Inferior parietal cortex (tissue), 1 donor: ENCODE measurements around the gene MIA.
"Not testable (repeated sequence)": the region's sequence is repeated elsewhere in the genome, so short reads cannot be mapped to it uniquely, and the experiment has no call there.

ENCODE experiments used
- DNase-seq: peaks from one replicate; pipeline ENCODE4 v3.0.0-alpha.2; 2016; ENCODE audit errors: extremely low spot score

Gene MIA

DNA sequence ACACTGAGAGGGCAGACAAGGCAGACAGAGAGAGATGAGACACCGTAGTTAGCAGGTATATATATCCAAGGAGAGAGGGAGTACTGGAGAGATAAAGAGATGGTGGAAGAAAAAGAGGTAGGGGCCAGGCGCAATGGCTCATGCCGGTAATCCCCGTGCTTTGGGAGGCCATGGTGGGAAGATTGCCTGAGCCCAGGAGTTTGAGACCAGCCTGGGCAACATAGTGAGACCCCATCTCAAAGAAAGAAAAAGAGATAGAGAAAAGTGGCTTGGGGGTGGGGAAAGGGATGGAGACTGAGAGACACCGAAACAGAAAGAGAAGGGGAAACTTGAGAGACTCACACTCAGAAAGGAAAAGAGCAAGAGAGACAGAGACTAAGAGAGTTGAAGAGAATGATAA is 5.3 kb downstream of the MIA start:
- no peak for DNase-seq

DNA sequence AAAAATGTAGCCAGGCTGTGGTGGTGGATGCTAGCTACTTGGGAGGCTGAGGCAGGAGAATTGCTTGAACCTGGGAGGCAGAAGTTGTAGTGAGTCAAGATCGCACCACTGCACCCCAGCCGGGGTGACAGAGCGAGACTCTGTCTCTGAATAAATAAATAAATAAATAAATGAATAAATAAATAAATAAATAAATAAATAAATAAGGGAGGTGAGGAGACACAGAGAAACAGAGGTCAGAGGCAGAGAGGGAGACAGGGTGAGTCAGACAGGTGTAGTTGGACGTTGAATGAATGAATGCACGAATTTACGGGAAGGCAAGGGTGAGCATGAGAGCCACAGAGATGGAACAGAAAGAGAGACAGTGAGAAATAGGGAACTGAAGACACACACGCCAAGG is 5.8 kb downstream of the MIA start:
- no peak for DNase-seq

DNA sequence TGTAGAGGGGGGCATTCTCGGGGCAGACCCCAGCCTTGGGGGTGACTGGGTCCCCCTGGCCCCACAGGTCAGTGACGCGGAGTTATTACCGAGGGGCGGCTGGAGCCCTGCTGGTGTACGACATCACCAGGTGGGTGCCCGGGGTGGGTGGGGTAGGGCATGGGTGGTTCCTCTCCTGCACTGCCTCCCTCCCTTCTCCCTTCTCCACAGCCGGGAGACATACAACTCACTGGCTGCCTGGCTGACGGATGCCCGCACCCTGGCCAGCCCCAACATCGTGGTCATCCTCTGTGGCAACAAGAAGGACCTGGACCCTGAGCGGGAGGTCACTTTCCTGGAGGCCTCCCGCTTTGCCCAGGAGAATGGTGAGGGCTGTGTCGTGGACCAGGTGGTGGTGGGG is 8.4 kb downstream of the MIA start:
- DNase-seq, result no peak

DNA sequence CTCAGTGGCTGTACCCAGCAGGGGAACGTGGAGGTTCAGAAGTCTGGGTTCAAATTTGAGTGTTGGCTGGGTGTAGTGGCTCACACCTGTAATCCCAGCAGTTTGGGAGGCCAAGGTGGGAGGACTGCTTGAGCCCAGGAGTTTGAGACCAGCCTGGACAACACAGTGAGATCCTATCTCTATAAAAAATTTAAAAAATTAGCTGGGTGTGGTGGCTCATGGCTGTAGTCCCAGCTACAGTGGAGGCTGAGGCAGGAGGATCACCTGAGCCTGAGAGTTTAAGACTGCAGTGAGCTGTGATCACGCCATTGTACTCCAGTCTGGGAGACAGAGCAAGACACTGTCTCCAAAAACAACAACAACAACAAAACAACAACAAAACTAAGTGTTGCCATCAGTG is 8.8 kb downstream of the MIA start:
- DNase-seq, result not testable (repeated sequence)

DNA sequence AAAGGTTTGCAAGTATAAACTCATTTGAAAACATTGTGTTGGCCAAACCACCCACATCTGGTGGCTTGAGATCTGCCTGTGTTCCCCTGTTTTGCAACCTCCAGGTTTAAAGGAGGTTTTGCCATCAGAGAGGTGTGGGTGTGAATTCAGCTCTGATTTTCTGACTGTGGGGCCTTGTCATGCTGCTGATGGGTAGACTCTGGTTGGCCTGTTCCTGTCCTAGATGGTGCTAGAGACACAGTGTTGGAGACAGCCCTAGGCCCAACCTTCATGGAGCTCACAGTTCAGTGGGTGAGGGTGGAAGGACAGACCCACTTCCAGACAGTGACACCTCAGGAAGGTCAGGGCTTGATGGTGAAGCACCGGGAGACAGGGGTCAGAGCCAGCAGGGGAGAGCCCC is 10.2 kb downstream of the MIA start:
- DNase-seq, result no peak

DNA sequence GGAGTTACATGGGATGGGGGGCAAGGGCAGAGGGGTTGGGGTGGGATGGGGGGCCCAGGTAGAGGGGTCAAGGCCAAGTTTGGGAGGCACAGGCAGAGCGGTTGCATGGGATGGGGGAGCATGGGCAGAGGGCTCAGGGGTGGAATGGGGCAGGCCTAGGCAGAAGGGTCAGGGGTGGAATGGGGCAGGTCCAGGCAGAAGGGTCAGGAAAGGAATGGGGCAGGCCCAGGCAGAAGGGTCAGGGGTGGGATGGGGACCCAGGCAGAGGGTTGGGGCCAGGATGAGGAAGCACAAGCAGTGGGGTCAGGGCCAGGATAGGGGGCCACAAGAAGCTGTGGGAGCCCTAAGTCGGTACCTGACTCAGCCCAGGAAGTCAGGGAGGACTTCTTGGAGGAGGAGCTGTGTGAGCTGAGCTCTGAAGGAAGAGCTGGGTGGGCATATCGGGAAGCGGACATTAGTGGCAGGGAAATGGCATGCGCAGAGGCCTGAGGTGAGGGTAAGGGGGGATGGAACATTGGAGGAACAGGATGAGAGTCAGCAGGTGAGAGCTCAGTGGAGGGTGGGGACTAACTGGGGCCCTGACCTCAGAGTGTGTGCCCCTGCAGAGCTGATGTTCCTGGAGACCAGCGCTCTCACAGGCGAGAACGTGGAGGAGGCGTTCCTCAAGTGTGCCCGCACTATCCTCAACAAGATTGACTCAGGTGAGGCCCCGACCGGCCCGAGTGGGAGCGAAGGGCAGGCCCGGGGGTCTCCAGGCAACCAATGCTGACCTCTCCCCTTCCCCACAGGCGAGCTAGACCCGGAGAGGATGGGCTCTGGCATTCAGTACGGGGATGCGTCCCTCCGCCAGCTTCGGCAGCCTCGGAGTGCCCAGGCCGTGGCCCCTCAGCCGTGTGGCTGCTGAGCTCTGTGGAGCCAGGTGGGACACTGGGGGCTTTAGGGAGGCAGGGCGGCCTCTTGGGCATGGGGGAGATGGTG is 11.0 kb downstream of the MIA start:
- DNase-seq, result no peak

DNA sequence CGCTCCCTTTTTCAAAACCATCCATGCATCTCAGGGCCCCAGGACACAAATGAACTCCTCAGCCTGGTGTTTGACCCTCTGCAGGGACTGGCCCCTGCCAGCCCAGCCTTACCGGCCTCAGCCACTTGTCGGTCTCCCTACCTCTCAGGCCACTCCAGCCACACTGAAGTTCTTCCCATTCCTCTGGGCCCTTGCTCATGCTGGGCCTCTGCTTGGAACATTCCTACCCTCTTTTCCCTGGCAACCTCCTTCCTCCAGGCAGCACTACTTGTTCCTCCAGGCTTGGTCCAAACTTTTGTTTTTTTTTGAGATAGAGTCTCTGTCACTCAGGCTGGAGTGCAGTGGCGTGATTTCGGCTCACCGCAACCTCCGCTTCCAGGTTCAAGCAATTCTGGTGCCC is 16.0 kb downstream of the MIA start:
- DNase-seq, result no peak

DNA sequence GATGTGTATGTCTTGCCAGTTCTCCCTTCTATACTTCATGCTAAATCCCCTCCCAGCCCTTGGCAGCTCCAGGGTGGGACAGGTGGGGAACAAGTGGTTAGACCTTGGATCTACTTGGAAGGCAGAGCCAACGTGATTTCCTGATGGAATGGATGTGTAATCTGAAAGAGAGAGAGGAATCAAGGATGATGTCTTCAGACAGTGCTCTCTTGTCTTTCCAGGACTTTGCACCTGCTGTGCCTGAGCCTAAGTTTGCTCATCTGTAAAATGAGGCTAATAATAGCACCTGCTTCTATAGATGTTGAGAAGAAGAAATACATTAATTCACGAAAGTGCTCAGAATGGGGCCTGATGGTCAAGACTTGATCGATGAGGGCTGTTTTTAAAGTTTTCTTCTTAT is 16.7 kb downstream of the MIA start:
- DNase-seq, result no peak

DNA sequence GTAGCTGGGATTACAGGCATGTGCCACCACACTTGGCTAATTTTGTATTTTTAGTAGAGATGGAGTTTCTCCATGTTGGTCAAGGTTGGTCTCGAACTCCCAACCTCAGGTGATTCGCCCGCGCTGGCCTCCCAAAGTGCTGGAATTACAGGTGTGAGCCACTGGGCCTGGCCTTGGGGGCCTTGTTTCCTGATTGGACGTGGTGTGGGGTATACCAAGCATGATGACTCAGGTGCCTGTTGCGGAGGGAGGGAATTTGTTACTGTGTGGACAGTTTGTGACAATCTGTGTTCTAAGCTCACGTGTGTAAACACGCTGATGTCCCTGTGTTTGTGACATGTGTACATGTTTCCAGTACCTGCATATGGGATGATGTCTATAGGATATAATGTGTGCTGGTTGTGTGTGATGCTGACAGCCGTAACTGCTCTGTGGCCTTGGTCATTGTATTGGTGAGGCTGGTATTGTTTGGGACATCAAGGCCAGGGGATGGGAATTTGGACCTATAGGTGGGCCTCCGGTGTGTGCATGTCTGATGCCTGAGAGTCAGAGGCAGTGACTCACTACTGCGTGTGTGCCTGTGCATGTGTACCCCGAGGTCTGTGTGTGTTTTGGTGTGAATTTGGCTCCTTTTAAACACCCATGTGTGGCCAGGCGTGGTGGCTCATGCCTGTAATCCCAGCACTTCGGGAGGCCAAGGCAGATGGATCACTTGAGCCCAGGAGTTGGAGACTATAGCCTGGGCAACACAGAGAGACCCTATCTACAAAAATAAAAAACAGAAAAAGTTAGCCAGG is 22.0 kb downstream of the MIA start:
- no peak for DNase-seq

DNA sequence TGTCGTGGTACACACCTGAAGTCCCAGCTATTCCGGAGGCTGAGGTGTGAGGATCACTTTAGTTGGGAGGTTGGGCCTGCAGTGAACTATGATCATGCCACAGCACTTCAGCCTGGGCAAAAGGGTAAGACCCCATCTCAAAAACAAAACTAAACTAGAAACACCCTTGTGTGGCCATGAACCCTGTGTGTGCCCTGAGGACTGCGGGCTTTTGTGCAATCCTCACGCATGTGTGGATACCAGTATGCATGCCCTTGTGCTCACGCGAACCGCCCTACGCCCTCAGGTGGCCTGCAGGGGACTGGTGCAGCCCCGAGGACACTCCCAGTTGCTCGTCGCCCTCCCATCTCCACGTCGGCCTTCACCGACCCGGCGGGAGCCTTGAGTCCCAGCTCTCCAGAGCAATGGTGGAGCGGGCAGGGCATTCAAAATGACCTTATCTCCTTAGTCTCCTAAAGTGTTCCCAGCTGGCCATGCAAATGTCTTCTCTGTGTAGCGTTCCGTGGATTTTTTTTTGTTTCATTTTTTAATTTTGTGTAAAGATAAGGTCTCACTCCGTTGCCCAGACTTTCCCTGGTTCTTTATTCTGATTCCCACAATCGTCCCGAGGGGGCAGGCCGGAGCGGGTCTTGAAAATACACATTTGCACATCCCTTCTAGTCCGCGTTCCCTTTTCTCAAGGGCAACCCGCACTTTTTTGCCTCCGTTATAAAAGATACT is 22.8 kb downstream of the MIA start:
- no peak for DNase-seq

DNA sequence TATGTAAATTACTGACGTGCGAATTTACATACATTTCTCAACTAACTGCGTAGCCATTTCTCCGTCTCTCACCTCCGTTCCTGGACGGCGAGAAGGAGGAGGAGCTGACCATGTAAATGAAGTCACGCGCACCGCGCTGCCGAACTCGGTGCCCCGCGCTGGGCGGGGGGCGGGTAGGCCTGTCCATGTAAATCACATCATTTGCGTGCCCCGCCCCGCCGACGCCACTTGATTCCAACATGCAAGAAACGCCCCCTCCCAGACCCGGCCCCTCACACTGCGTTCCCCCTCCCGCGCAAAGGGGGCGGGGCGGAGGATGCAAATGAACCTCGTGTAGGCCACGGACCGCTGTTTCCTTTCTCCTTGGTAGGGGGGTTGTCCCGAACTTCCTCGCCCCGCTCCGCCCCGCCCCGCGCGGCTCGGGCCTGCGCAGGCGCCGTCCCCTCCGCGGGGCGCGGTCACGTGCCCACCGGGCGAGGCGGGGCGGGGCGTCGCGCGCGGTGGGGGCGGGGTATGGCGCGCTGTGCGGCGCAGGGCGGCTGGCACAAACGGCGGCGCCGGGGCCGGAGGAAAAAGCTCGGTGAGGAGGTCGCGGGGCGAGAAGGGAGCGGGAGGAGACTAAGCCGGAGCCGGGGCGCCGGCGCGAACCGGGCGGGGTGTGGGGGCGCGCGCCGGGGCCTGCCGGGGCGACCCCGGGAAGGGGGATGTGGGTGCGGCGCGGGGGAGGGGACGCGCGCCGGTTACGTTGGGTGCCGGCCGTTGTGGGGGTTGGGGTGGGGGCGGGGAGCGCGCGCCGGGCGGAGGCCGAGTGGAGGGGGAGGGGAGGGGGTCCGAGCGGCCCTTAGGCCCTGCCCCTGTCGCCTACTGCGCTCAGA is 23.6 kb downstream of the MIA start, which contains the start of gene EGLN2:
EGLN2 (plus strand) TSS at position 509 of the 875 bp plus-strand sequence. CDS start 1,382 bp downstream, outside the sequence.
- peak; percentile 98 for DNase-seq

DNA sequence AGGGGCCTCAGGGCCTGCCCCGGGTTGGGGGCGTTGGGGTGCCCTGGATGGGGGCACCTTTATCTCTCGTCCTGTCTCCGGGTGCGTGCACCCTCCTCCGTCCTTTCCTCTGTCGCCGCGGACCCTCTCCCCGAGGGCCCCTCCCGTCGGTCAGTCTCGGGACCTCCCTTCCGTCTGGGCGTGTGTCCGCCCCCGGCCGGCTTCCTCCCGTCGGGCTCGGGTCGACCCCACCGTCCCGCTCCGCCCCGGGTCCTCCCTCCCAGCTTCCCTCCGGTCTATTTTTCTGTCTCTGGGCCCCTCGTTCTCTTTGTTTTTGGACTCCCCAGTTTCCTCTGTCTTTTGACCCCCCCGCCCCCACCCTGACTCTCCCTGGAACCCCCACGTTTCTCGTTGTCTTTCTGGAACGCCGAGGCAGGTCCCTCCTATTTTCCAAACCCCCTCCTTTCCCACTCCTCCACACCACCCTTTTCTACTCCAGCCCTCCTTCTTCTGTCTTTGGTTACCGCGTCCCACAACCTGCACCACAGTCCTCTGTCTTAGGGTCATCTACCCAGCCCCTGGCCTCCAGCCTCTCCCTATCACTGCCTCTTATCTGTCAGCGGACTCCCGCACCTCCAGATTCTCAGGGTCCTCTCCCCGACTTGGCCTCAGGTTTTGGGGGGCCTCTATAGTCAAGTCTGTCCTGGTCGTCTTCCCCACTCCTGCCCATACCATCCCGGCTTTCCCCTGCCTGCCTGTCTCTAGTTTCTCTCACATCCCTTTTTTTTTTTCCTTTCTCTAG is 24.4 kb downstream of the MIA start:
- DNase-seq, result no peak

DNA sequence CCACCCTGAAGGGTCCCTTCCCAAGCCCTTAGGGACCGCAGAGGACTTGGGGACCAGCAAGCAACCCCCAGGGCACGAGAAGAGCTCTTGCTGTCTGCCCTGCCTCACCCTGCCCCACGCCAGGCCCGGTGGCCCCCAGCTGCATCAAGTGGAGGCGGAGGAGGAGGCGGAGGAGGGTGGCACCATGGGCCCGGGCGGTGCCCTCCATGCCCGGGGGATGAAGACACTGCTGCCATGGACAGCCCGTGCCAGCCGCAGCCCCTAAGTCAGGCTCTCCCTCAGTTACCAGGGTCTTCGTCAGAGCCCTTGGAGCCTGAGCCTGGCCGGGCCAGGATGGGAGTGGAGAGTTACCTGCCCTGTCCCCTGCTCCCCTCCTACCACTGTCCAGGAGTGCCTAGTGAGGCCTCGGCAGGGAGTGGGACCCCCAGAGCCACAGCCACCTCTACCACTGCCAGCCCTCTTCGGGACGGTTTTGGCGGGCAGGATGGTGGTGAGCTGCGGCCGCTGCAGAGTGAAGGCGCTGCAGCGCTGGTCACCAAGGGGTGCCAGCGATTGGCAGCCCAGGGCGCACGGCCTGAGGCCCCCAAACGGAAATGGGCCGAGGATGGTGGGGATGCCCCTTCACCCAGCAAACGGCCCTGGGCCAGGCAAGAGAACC is 25.1 kb downstream of the MIA start:
- no peak for DNase-seq

DNA sequence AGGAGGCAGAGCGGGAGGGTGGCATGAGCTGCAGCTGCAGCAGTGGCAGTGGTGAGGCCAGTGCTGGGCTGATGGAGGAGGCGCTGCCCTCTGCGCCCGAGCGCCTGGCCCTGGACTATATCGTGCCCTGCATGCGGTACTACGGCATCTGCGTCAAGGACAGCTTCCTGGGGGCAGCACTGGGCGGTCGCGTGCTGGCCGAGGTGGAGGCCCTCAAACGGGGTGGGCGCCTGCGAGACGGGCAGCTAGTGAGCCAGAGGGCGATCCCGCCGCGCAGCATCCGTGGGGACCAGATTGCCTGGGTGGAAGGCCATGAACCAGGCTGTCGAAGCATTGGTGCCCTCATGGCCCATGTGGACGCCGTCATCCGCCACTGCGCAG is 25.7 kb downstream of the MIA start:
- DNase-seq, result no peak

DNA sequence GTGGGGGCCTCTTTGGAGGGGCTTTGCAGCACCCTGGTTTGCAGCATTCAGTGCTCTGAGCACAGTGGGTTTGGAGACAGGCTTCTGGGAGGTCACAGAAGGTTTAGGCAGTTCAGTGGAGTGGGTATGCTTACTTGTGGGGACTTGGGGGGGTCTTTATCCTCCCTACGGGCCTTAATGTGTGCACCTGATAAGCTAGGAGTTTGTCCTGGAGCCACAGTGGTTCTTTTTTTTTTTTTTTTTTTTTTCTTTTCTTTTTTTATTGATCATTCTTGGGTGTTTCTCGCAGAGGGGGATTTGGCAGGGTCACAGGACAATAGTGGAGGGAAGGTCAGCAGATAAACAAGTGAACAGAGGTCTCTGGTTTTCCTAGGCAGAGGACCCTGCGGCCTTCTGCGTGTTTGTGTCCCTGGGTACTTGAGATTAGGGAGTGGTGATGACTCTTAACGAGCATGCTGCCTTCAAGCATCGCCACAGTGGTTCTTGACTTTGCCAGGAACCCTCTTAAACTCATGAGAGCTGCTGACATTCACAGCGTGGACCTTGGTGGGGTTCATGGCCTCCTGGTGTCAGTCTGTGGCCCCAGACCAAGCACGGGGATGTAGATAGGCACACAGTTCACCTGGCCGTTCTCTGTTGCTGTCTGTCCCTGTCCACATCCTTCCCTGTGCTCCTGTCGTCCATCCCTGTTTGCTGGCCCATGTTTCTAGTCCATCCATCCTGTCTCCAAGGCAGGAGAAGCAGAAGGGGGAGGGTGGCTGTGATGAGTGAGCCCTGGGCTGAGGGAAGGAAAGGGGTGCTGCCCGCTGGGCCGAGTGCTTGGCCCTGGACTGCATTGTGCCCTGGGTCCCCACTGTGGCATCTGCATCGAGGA is 26.3 kb downstream of the MIA start:
- DNase-seq, result no peak

DNA sequence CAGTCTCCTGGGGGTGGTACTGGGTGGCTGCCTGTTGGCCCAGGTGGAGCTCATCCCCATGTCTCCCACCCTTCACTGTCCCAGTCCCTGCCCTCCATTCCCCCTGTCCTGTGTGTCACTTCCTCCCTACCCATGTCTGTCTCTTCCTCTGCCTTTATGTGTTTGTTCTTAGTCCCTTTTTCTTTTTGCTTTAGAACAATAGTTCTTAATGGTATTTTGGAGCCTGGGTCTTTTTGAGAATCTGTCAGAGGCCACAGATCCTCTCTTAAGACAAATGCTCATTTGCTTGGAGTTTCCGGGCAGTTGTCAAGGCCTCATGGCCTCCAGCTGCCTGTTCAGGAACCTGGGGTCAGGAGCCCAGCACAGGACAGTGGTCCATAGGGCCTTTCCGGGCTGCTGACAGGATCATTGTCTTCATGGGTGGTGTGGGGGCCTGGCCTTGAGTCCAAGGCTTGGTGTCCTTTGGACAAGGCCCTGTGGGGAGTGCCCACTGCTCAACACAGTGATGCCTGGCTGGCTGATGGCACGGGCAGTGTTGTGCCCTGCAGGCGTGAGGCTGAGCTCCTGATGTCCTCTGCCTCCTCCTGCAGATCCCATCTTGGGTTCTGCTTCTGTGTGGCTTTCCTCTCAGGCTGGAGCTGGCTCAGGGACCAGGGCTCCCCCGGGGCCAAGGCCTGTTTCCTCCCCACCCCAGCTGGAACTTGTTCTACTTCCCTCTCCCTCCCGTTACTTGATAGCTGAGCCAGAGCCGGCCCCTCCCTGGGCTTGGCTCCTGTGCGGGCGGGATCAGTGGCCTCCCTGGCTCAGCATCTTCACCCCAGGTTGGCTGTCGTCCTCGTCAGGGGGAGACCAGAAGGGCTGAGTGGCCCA is 27.2 kb downstream of the MIA start:
- no peak for DNase-seq

DNA sequence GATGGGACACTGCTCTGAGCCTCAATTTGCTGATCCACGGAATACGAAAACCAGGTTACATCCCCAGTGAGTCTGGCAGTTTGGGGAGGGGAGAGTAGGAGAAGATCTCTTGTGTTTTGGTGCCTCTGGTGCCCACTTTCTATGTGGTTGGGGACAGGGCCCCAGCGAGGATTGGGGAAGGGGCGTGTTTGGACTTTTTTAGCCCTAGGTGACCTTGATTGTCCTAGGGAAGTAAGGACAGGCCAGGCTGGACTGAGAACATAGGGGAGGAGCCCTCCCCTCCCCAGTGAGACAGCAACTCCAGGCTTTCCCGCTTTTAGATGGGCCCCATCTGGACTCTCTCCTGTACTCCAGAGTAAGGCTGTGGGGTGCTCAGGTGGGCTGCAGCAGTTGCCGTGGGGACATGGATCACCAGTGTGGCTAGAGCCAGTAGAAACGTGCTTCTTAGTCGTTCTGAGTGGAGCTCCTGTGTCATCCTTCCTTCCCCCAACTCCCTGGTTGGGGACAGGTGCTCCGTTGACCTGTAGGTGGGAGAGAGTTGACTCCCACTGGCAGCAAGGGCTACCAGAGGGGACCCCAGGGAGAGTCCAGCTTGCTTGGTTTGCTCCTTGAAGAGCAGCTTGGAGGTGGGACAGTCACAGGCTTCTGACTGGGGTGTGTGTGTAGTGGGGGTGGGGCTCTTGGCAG is 28.0 kb downstream of the MIA start:
- no peak for DNase-seq
